NCI-H1436 treated with DMSO at 0.1 percent for 48 hours (cell line): Measurements from ENCODE around the gene SLC35E1.
A peak's percentile ranks its signal among the peaks of the same experiment; 100 is the strongest.

Experiments used
- DNase-seq: peaks from one replicate; lab custom pipeline; 2025; lab: John Stamatoyannopoulos, UW

The SLC35E1 gene

DNA sequence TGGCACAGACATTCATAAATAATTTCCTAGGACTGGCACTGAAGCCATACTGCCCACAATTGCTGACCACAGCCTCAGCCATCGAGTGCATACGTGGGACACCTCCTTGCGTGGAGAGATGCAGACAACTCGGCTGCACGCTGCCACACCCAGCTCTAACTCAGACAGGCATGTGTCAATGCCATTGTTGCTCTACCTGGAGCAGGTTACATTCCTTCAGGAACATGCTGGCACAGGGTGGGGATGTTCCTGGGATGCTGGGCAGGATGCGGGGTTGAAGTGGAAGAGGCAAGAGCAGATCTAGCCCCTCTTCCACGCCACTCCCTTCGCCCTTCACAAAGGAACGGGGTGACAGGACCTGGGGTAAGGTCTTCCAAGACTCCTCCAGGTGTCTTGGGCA is 24.2 kb upstream of the SLC35E1 start:
- no peak for DNase-seq

GRCh38 chr19:16595097-16595496 is 22.9 kb upstream of the SLC35E1 start:
- DNase-seq = no peak

DNA sequence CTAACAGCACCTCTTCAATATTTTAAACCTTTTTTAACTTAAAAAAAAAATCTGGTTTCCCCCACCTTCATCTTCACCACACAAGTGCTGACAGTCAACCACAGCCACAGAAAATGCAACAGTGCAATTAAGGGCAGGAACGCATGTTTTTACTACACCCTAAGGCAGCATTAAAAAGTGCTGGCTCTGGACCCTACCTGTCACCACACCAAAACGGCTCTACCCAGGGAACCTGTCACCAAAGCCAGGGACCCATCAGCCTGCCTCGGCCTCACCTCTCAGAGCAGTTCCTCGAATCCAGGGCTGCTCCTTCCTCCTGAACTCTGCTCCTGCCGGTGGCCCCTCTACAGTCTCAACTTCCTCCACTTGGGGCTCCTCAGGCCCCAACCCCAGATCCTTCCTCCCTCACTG is 22.5 kb upstream of the SLC35E1 start:
- DNase-seq = no peak

DNA sequence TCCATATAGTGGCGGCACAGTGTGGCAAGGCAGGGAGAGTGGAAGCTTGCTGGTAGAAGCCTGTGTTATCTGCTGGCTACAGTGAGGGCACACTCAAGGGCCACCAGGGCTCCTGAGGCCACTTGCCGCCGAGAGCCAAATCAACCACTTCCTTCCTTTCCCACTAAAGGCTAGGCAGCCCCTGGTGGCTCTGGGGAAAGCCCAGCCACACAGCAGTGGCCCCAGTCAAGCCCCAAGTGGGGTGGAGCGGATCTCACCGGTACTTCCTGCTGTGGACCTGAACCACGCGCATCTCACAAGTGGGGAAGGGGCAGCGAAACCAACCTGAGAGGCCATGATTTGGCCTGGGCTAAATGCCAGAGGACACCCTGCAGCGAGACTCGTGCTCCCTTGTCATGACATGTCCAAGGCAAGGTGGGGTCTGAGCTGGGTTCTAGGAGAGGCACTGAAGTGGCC is 21.9 kb upstream of the SLC35E1 start:
- no peak for DNase-seq

GRCh38 chr19:16593181-16593580 is 21.0 kb upstream of the SLC35E1 start:
- no peak for DNase-seq

- no peak for DNase-seq
Measured at GRCh38 chr19:16591803-16592556, 19.8 kb upstream of the SLC35E1 start.

DNA sequence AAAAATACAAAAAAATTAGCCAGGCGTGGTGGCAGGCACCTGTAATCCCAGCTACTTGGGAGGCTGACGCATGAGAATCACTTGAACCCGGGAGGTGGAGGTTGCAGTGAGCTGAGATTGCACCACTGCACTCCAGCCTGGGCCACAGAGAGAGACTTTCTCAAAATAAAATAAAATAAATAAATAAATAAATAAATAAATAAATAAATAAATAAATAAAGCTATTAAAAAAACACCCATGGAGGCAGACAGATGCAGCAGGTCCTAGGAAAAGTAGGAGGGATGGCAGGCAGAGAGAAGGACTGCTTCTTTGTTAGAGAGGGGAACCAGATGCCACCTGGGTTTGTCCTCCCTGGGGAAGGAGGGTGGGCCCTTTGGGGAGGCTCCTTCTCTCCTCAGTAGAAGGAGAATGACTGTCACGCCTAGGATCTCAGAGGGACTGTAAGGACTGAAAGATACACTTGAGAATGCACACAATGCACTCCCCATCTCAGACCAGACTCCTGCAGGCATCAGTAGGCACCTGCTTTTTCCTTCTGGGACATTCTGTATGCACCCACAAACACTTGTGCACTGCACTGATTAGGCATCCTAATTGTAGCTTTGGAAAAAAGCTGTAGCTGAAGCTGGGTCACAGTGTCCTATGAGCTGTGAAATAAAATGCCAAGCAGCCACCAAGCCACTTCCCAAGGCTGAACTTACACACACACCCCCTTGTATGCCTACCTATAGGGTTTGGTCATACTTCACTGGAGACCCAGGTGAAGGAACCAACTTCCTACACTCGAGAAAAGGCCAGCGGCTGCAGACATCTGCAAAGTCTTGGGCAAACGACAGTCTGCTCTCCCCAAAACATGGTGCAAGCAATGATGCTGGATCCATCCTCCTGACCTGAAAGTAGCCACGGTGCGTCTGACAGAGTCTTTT is 18.9 kb upstream of the SLC35E1 start:
- DNase-seq = no peak

GRCh38 chr19:16589917-16590316 is 17.7 kb upstream of the SLC35E1 start:
- DNase-seq = no peak

- no peak for DNase-seq
Measured at GRCh38 chr19:16588824-16589577, 16.8 kb upstream of the SLC35E1 start.

GRCh38 chr19:16587833-16588823 is 15.9 kb upstream of the SLC35E1 start:
- DNase-seq = no peak

GRCh38 chr19:16586991-16587832 is 15.0 kb upstream of the SLC35E1 start:
- DNase-seq = no peak

DNA sequence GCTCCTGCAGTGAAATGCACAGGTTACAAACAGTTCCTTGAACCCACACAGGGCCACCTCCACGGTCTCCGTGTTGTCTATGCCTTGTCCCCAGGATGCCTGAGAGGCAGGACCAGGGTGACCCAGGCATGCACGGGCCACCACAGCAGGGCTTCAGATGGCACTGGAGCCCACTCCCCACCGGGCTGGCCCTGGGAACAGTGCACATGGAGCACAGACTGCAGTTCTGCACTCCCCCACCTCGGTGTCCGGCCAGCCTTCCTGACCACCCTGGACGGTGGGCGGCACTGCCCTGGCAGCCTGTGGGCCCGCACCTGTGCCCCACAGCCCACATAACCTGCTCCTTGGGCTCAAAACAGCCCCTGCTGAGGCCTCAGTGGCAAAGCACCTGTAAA is 14.3 kb upstream of the SLC35E1 start:
- no peak for DNase-seq

DNA sequence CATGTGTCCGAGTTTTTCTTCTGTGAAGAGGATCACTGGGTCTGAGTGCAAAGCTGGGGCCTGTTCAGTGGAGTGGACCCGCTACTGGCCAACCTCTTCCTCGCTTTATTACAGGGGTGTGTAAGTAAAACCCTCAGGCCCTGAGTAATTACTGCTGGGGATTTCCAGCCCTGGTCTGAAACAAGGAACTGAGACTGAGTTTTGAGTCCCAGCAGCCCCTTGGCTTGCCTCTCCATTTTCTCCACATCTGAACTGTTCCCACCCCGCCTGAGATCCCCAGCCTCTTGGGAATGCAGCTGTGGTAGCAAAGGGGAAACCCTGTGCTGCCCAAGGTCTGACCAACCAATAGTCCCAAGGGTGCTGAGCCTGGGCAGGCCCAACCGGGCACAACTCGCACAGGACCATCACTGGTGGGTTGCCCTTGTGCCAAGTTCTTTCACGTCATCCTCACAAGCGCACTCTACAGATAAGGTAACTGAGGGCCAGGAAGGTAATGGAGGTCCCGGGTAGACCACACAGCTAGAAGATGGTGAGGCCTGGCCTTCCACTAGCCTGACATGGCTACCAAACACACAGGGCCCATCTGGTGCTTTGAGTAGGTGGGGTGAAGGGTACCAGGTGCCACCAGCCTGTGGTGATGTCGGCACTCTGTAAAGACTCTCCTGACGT is 13.7 kb upstream of the SLC35E1 start:
- no peak for DNase-seq

- DNase-seq = no peak
Measured at GRCh38 chr19:16585094-16585801, 13.0 kb upstream of the SLC35E1 start.

GRCh38 chr19:16584248-16585093 is 12.3 kb upstream of the SLC35E1 start:
- DNase-seq = peak; percentile 55

- no peak for DNase-seq
Measured at GRCh38 chr19:16582486-16583261, 10.5 kb upstream of the SLC35E1 start.

GRCh38 chr19:16581971-16582343 is 9.7 kb upstream of the SLC35E1 start:
- DNase-seq = no peak
